DMS153 treated with DMSO at 0.1 percent for 48 hours (cell line): Measurements from ENCODE around the gene RFT1.

Experiments
- DNase-seq: peaks from one replicate; lab custom pipeline; 2025; ENCODE audit not compliant: unreplicated experiment; lab: John Stamatoyannopoulos, UW

The RFT1 gene

DNA sequence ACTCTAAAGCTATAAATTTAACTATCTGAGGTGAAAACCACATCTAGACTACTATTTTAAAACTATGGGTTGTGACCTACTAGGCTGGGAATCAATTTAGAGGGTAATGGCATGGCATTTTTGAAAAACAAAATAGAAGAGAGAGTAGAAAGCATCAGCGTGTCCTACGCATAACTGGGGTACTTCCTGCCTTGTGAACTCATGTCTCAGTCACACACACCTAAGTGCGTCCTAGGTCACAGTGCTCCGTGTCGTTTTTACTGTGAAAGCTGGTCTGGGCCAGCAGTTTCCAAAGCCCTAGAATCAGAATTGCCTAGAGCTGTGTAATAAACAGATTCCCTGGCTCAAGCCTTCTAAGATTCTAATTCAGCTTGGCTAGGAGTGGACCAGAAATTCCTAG lies 32.3 kb downstream of the RFT1 start:
- no peak for DNase-seq

DNA sequence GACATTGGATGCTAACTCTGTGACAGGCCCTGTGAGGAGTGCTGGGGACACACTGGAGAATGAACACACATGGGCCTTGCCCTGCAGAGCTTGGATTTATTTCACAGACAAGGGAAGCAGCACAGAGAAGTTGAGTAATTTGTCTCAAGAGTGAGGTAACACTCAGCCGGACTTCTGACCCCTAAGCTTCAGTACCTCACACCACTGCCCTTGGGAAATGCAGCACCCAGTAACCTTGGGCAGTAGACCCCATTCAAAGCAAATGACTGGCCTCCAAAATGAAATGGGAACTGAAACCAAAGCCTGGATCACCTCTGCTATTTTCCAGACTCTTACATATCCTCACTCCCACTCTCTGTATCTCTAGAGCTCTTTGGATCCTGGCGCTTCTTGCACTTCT lies 37.3 kb downstream of the RFT1 start:
- no peak for DNase-seq

DNA sequence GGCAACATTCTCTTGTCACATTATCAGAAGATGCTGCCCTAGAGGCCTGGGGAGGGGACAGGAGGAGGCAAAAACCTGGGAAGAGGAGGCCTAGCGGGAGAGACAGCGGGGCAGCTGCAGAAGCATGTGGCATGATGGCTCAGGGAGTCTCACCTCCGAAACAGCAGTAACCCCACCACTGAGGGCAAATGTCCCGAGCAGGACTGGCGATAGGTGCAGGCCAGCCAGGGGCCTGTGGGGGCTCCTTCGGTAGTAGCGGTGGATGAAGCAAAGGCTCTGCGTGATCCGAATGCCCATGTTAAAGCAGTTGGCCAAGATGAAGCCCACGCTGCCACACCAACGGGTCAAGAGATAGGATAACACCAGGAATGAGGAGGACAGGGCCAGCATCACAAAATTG lies 38.0 kb downstream of the RFT1 start:
- DNase-seq: no peak

DNA sequence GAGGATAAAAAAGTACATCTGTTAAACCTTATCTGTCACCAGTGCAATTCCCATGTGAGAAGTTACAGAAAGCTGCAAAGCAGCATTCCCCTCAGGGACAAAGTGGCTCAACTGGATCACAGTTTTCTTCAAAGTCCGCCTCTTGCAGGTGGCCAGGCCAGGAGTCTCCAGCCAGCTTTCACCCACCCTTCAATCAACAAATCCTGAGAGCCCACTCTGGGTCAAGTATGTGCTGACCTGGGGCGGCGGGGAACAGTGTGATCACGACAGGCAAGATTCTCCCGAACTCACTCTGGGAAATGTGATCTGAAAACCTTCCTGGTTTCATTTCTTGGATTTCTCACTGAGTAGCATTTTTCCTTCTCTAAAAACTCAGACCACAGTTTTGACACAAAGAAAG lies 39.2 kb downstream of the RFT1 start:
- DNase-seq: no peak

DNA sequence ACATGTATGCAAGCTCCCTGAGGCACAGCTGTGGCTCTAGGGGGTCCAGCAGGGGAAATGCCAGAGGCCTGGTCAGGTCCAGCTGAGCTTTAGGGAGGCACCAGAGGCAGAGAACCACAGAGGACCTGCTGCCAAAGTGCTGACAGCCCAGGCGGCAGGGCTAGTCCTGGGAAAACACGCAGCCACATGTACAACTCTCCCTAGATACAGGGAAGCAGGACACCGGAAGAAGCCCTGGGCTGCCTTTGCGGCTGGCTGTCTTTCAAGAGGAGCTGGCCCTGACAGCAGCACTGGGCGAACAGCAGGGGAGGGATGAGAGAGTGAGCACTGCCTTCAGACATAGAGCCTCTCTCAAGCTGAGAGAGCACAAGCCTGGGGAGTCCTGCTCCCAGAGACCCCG lies 40.7 kb downstream of the RFT1 start:
- DNase-seq: no peak

DNA sequence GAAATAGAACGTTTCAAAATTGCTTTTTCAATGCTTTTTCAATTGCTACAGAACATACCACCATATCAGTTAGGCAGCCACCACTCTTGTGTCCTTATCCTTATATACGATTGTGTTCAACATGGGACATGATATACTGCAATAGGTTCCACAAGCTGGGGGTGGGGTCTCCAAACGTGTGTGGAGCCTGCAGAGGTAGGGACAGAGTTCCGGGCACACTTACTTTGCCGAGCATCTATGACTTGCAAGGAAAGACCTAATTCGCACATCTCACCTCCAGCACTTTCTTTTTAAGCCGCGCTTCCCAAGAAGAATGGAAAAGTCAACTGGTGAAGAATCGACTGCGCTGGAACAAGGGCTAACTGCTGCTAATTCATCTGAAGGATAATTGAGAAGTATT lies 44.8 kb downstream of the RFT1 start:
- DNase-seq: no peak

DNA sequence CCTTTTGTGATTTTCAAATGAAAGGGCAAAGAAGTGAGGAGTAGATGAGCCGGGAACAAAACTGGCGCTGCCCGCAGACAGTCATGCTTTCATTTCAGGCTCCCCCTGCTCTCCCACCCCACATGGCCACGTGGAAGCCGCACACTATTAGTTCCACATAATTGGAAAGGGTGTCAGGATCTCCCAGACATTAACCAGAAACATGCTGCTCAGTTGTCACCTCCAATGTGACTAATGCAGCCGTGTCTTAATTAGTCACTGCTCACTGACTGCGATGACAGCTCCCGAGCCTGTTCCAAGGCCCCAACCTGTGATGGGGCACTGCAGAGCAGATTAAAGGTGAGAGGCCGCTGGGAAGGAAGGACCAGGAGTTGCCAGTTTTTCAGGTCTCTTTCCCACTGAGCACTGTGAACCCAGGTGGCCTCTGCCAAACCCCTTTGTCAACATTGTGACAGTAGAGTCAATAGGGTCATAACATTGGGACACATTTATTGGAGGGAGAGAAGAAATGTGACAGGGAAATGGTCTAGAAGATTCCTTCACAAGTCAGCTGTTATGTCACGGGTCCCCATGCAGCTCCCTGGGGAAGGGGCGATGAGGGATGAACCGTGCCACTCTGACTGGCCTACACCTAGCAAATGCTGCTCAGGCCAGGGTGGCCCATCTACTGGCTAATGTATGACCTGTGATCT lies 45.8 kb downstream of the RFT1 start:
- no peak for DNase-seq

DNA sequence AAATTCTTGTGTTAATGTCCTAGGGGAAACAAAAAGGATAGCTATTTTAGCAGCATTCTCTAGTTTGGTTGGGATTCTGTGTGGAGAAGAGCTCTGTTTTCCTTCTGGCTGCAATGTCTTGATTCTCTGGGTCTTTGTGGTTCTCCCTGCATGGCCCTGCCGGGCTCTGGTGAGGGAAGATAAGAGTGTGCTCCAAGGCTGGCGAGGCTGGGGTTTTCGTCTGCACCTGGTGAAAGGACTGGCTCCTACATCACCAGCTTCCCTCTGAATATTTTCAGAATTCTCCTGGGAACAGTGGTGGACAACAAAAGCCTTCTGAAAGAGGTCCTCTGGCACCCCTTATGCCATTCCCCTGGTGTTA lies 46.3 kb downstream of the RFT1 start:
- DNase-seq: no peak

DNA sequence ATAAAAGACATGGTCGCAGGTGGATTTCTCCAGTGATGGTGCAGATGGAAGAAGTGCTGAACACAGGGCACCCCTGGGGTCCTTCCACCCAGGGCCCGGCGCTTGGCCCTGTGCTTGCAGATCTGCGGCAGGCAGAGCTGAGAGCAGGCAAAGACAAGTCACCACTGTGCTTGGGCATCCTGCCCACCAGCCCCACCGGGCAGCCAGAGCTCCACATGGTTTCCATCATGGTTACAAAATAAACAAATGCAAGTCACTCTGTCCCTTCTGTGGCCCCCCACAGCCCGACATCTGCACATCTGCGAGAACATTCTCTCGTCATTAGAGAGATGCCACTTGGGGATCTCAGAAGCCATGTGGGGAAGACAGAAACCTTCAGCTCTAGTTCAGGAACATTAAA lies 46.7 kb downstream of the RFT1 start:
- no peak for DNase-seq

DNA sequence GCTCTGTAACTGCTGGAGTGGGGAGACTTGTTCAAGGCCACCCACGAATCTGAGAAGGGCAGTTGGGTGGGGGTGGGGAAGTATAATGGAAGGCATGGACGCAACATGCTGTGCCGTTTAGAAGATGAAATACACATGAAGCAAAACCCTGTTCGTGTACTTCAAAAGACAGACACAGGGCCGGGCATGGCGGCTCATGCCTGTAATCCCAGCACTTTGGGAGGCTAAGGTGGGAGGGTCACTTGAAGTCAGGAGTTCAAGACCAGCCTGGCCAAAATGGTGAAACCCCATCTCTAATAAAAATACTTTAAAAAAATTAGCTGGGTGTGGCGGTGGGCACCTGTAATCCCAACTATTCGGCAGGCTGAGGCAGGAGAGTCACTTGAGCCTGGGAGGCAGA lies 47.5 kb downstream of the RFT1 start:
- no peak for DNase-seq

DNA sequence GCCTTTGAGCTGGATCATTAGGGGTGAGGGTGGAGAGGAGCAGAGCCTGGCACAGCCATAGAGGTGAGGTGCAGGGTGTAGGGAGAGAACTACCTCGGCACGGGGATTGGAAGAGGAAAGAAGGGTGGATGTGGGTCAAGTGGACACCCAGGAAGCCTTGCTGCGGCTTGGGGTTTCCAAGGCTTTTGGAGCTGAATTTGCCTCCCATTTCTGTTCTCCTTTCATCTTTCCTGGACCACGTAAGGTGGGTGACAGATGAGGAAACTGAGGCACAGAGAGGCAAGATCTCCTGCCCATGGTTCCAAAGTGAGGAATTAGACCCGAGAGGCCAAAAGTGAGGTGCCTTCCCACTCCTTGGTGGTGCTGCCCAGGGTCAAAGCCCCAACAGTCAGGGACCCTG lies 48.9 kb downstream of the RFT1 start:
- no peak for DNase-seq

DNA sequence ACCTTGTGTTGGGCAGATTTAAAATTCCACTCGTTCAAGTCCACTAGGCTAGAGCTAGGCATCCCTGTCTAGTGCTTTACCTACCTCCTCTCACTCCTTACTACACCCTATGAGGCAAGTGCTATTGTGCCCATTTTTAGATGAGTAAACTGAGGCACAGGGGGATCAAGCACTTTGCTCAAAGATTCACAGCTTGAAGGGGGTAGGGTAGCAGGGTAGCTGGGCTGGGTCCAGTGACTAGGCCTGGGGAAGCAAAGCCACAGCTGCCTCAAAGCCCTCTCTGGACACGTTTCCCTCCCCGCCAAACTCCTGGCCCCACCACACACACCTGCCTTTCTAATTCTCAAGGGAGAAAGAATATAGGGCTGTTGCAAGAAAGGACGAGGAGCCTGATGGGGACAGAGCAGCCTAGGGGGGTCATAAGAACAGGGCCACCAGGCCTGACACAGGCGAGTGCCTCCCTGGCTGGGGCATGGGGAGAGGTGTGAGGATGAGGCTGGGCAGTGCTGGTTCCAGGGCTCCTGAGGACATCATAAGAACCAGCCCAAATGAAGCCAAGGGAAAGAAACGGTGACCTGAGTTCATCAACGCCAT lies 49.5 kb downstream of the RFT1 start:
- no peak for DNase-seq

DNA sequence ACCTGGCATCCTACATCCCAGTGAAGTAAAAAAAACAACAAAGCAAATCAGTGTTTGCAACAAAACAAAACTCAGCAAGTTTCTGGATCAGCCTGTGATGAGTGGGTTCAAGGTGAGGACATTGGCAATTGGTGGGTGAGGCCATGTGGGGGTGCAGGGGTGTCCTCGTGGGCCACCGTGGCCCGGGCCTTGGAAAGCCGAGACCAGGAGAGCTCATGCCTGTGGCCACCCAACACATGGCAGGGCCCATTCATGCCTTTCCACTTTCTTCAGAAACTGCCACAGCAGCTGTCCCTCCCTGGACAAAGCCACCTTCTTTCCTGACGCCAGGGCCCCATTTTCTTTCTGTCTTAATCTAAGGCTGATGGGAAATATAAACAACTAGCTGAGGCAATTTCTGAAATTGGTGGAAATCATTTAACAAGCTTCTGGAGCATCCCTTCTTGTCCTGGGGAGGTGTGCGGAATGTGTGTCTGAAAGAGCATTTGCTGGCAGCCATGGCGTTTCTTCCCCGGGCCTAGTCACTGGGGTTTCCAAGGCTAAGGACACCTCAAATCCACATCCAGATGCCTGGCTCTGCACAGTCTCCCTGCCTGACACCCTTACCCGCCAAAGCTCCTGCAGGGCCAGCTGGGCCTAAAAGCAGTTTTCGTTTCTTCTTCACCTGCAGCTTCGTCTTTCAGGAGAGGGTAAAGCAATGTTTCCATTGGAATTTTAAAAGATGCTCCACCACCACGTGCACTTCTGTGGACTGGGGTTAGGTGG lies 50.3 kb downstream of the RFT1 start:
- no peak for DNase-seq

DNA sequence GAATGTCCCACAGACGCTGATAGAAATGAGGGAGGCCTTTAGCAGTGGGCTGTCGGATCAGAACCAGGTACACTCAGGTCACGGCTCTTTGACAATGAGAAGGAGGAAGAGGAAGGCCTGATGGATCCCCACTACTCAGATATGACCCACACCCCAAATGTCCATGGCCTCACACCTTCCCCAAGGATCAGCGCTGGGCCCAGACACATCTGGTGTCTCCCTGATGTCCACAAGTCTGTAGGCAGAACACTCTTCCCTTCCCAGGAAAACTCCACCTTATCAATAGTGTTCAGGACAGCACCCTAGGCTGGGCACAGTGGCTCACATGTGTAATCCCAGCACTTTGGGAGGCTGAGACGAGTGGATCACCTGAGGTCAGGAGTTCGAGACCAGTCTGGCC lies 51.1 kb downstream of the RFT1 start:
- no peak for DNase-seq

DNA sequence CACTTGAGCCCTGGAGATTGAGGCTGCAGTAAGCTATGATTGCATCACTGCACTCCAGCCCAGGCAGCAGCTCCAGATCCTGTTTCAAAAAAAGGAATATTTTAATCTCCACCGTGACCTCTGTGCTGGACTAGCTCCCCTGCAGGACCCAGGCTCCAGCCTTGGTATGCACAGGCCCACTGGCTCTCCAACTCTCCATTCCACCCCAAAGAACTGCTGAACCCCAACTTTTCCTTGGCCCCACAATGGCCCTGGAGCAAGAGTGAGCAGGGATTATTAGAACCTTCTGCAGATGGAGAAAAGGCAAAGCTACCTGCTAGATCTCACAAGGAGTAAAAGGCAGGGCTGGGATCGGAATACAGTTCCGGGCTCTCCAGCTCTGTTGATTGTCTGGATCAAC lies 51.6 kb downstream of the RFT1 start:
- DNase-seq: no peak

DNA sequence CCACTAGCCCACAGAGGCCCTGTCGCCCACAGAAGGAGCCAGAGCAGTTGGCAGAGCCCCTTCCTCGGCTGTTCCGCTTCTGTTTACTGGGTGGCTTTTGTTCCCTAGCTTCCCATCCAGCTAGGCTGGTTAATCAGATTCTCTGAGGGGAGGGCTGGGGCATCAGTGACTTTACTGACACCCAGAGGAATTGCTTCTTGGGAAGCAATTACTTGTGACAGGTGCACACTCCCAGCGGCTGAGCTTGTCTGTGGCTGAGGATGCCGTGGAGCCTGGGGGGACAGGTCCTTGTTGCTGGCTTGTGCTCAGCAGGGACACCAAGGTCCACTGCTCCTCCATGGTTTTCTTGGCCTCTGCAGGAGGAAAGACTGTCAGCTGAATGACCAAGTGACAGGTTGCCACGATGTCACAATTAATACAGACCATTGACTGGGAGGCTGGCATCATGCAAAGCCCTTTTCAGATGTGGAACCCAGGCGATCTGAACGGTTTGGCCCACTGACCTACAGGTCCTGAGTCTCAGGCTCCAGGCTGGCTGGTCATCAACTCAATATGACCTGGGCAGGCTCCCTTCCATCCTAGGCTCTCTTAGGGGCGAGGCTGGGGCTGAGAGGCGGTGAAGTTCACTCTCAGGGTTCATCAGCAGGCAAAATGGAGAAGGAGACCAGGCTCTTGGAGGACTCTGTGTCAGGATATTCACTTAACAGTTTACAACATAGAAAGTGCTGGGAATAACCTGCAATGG lies 52.6 kb downstream of the RFT1 start:
- DNase-seq: no peak

DNA sequence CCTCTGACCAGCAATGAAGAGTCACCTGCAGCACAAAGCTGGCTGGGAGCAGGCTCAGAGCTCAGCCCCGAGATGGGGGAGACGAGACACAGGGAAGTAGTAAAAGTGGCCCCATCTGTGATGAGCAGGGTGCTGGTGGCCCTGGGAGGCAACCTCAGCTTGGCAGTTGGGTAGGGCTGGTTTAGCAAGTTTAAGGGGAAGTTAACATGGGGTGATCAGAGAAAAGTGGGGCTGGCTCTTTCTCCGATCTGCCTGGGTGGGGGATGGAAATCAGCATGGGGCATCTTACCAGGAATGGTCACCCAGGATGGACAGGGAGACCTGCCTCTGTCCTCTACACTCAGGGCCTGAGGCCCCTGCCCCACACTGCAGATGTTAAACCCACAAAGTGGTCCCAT lies 54.5 kb downstream of the RFT1 start:
- DNase-seq: no peak

DNA sequence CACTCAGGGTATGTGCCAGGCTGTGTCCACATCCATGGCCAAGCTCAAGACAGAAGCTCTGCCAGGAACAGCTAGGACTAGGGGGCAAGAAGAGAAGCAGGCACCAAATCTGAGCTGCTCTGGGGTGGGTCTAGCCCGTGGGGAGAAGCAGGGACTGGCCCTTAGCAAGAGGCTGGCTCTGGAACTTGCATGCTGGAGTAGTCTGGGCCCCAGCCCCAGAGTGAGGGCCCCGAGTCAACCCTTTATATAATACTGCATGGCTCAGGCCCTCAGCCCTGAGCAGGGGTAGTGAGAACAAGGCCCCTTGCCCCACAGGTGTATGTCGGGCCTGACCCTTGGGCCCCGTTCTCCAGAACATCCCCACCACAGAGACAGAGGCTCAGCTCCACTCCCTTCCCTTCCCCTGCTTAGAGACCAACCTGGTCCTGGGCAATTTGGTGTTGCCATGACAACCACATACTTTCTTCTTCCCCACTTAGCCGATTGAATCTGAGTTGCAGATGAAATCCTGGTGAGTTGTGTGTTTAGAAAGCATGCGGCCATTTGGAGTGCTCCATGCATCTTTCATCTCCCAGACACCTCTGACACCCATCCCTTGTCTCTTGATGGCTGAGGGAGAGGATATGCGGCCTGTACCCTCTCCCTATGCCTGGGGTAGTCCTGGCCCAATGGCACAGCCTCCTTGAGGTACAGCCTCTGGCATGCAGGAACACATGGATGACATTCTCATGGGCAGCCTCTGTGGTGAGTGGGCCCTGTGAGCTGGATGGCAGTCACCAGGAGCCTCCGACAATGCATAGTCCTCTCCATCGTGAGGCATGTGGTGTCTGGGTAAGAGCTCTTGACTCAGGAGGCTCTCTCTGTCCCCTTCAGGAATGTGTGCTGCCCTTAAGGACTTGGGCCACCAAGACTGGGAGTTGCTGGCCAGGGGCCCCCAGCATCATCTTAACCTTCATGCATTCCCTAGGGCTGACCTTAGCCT lies 55.2 kb downstream of the RFT1 start:
- DNase-seq: no peak

DNA sequence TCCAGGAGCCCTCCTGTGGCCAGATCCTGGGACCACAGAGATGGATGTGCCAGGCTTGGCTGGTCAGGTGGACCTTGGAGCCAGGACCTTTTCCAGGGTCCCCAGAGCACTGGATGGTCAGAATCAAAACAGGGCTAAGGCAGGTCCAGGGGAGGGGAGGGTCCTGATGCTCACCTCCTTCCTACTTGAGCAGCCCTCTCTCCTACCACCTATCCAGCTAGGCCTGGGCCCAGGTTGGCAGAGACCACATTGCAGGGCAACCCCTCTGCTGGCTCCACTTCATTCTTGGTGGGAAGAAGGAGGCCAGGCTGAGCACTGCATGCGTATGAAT lies 55.9 kb downstream of the RFT1 start:
- DNase-seq: no peak

DNA sequence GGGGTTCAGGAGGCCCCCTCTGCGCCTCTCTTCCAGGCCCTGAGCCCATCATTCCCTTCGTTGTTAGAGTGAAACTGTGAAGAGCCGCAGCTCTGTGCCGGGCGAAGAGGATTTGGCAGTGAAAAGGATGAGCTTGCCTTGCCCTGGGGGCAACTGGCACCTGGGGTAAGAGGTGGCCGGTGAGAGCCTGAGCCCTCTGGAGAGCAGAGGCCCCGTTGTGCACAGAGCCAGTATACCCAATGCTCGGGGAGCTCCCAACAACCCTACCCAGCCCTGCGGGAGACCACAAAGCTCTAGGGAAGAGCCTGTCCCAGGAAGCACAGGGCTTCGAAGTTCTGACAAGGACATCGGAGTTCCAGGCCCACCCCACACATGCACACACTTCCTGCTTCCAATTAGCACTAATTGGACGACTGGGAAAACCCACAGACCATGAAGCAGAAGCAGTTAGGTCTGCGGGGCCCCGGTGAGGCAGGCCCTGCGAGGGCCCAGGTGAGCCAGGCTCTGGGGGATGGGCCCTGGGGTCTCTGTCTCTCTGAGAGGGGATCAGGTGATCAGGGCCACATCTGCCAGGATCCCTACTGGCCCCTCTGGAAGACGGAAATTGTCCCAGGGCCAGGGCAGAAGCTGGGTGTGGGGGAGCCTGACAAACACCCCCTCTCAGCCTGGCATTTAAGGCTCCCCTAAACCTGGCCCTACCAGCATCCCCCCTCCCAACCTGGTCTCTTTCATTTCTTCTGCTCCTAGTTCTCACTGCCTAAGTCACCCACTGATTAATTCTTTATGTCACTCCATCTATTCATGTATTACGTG lies 56.5 kb downstream of the RFT1 start:
- DNase-seq: no peak
